Karpas-422 (cell line): ENCODE measurements around the gene GAK. TPM values are rescaled to one million over a fixed set of nuclear protein-coding genes. Genes with fewer than 3 reads are reported as not detected.

Experiments
- DNase-seq: peaks from one replicate; pipeline ENCODE4 v3.0.0-alpha.2; 2015
- H2AFZ ChIP-seq: fragments of 200-600 bp; sonication (generic); 2 replicates; pipeline ENCODE4 v1.6.1; 2014; ENCODE audit warnings: antibody characterized with exemption, low read length, mixed read lengths
- H3K27ac ChIP-seq: fragments of 200-600 bp; sonication (generic); 2 replicates; pipeline ENCODE4 v1.5.1; 2014; ENCODE audit warnings: mild to moderate bottlenecking, low read length, moderate library complexity
- H3K27me3 ChIP-seq: fragments of 200-600 bp; sonication (generic); 2 replicates; pipeline ENCODE4 v1.6.1; 2014; ENCODE audit warnings: low read length, mixed read lengths
- H3K36me3 ChIP-seq: fragments of 200-600 bp; sonication (generic); 2 replicates; pipeline ENCODE4 v1.6.1; 2014; ENCODE audit warnings: low read length, mixed read lengths; ENCODE audit not compliant: insufficient read depth
- H3K4me1 ChIP-seq: fragments of 200-600 bp; sonication (generic); 2 replicates; pipeline ENCODE4 v1.6.1; 2014; ENCODE audit warnings: mild to moderate bottlenecking, low read length, mixed read lengths
- H3K4me2 ChIP-seq: fragments of 200-600 bp; sonication (generic); 2 replicates; pipeline ENCODE4 v1.6.1; 2014; ENCODE audit warnings: low read length, low read depth, mild to moderate bottlenecking; ENCODE audit not compliant: poor library complexity, severe bottlenecking
- H3K4me3 ChIP-seq: fragments of 200-600 bp; sonication (generic); 2 replicates; pipeline ENCODE4 v1.5.1; 2014; ENCODE audit warnings: mild to moderate bottlenecking, antibody characterized with exemption, low read length, mixed read lengths
- H3K79me2 ChIP-seq: fragments of 200-600 bp; sonication (generic); 2 replicates; pipeline ENCODE4 v1.6.1; 2014; ENCODE audit warnings: mild to moderate bottlenecking, low read length, mixed read lengths
- H3K9ac ChIP-seq: fragments of 200-600 bp; sonication (generic); 2 replicates; pipeline ENCODE4 v1.6.0; 2014; ENCODE audit warnings: low read length
- H3K9me2 ChIP-seq: fragments of 200-600 bp; sonication (generic), shearing (Covaris generic); replicated peaks from 2 replicates; pipeline ENCODE4 v1.6.0; 2014; ENCODE audit warnings: mild to moderate bottlenecking, low read length, moderate library complexity; ENCODE audit not compliant: insufficient read depth
- H3K9me3 ChIP-seq: fragments of 300-700, 200-600 bp; sonication (generic); 2 replicates; pipeline ENCODE4 v1.6.1; 2014; ENCODE audit warnings: low read length, mixed read lengths
- H4K20me1 ChIP-seq: fragments of 200-600 bp; sonication (generic); 2 replicates; pipeline ENCODE4 v1.6.1; 2014; ENCODE audit warnings: mild to moderate bottlenecking, antibody characterized with exemption, low read length, low read depth; ENCODE audit not compliant: insufficient read depth
- total RNA-seq: library from RNA; depleted of rRNA; stranded (reverse); fragments of >200 nt; shearing (Covaris generic); gene quantifications from 2 replicates; pipeline ENCODE4 v1.2.3, GENCODE V29; 2014; ENCODE audit warnings: low replicate concordance

Gene GAK
- total RNA-seq, 1 experiment from 2014 or later, result 48.8 TPM

DNA sequence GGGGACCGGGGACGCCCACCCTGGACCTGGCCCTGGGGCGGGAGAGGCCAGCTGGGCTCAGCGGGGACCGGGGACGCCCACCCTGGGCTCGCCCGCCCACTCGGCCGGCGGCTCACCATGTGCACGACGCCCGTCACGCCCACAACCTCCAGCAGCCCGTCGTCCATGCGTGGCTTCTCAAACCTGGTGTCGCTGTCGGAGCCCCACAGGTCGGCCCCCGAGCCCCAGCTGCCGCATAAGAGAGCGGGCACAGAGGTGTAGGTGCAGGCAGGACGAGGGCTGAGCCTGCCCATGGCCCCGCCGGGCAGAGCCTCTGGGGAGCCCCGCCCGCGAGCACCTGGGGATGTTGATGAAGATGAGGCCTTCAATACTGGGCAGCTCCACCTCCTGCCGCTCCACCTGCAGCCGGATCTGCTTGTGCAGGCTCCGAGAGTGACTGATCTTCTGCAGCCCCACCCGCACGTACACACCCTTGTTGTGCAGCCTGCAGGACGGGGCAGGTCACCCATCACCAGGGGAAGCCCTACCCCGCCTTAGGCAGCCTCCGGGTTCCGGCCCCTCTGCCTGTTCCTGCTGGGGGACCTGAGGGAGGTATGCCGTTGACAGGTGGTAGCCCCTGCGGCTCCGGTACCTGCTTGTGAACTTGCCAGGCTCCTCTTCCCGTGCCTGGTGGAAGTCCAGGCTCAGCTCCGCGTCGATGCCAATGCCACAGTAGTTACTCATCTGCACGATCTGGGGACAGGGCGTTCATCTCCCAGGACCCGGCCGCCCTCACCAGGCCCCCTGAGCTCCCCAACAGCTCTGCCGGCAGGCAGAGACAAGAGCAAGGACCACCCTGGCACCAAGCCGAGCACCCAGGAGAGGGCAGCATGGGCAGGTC is 29.5 kb upstream of the GAK start:
- Histone ChIP-seq H3K27ac (no peak overlapping the region), H3K36me3 (no peaks in the 10 kb centered on the region), H3K4me3 (no peak overlapping the region), H3K9me3 (no peaks in the 10 kb centered on the region), H3K4me2 (no peak overlapping the region), H4K20me1 (no peaks in the 10 kb centered on the region), H3K27me3 (no peaks in the 10 kb centered on the region), H2AFZ (no peak overlapping the region), H3K9ac (no peak overlapping the region), H3K79me2 (no peaks in the 10 kb centered on the region), H3K4me1 (no peaks in the 10 kb centered on the region), H3K9me2 (no peaks in the 10 kb centered on the region)
- DNase-seq, result no peak

DNA sequence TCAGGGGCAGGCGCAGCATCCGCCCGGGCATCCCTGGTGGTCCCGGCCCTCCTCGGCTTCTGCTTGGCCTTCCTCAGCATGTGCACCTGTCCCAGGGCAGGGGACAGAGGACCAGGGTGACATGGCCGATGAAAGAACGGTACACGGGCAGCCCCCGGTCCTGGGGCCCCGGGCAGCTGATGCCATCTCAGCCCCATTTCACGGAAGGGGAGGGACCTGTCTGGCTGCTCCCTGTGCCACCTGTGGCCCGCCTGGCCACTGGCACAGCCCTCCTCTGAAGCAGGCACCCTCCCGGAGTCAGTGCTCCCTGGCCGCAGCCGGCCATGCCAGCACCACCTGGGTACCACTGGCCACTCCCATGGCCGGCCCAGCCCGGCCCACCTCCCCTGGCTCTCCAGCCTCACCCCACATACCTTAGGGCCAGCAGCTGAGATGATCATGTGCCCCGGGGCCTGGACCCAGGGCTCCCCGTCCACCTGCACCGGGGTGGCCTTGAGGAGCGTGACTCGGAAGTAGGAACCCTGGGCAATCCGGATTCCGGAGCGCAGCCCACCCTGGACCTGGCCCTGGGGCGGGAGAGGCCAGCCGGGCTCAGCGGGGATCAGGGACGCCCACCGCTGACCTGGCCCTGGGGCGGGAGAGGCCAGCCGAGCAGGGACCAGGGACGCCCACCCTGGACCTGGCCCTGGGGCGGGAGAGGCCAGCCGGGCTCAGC is 28.7 kb upstream of the GAK start:
- H3K27me3 ChIP-seq, result no peaks in the 10 kb centered on the region

DNA sequence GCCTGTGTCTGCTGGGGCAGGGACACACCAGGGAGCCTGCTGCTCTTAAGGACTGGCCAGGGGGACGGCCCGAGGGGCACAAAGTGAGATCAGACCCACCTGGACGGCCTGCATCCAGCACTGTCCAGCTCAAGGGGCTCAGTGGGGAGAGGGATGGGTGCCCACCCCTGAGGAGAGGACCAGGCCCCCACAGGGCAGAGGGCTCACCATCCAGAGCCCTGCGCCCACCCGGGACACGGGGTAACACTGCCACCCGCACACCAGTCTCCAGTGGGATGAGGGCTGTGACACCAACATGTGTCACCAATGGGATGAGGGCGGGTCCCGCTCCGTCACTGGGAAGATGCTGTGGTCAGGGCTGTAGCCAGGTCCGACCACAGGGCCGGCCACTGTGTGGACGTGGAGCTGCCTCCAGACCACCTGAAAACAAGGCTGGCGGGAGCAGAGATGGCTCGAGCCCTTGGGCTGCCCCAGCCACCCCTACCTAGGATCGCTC is 28.1 kb upstream of the GAK start:
- Histone ChIP-seq H3K9me3 (no peaks in the 10 kb centered on the region), H3K79me2 (no peaks in the 10 kb centered on the region), H3K4me3 (no peak overlapping the region), H3K9me2 (no peaks in the 10 kb centered on the region), H3K27ac (no peak overlapping the region), H3K4me1 (no peaks in the 10 kb centered on the region), H3K9ac (no peak overlapping the region), H3K27me3 (no peaks in the 10 kb centered on the region), H3K4me2 (no peak overlapping the region), H4K20me1 (no peaks in the 10 kb centered on the region), H3K36me3 (no peaks in the 10 kb centered on the region), H2AFZ (no peak overlapping the region)
- DNase-seq, result no peak

More for the DNA sequence above, 28.7 kb upstream of the GAK start:
- no peak for DNase-seq
- Histone ChIP-seq H3K9me2 (no peaks in the 10 kb centered on the region), H4K20me1 (no peaks in the 10 kb centered on the region), H3K79me2 (no peaks in the 10 kb centered on the region), H3K36me3 (no peaks in the 10 kb centered on the region), H3K9me3 (no peaks in the 10 kb centered on the region), H3K4me2 (no peak overlapping the region), H3K4me3 (no peak overlapping the region), H3K27ac (no peak overlapping the region), H3K9ac (no peak overlapping the region), H3K4me1 (no peaks in the 10 kb centered on the region), H2AFZ (no peak overlapping the region)

DNA sequence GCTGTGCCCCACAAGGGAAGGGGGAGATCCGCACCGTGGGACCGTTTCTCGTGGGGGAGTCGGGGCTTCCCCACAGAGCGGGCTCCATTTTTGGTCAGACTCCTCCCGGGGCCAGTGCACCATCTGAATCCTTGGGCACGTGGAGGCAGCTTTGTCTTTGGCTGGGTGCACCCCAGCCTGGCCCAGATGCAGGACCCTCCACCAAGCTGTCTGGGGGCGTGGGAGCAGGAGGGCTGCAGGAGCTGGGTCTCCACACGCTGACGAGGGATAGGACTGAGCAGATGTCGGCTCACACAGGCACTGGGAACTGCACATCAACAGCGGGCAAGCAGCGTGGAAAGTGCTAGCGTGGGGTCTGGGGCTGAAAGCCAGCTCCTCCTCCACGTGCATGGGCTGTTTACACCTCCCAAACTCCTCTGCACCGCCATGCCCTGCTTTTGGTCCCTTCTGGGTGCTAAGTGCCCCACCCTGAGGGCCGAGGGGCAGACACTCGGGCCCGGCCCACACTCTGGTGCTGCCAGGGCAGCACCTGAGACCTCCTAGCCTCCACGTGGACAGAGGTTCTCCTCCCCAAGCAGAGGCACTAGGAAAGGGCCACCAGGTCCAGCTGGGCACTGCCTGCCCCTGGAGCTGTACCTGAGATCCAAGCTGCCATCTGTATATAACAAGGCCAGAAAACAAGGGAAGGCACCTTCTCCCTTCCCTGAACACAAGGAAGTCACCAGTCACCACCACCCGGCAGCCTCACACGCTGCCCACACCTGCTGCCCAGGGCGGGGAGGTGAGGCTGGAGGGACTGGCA is 27.4 kb upstream of the GAK start:
- Histone ChIP-seq H3K4me3 (no peak overlapping the region), H3K4me2 (no peak overlapping the region), H3K9me2 (no peaks in the 10 kb centered on the region), H2AFZ (no peak overlapping the region), H3K27me3 (no peaks in the 10 kb centered on the region), H3K9me3 (no peaks in the 10 kb centered on the region), H3K27ac (no peak overlapping the region), H3K79me2 (no peaks in the 10 kb centered on the region), H3K9ac (no peak overlapping the region), H3K36me3 (no peaks in the 10 kb centered on the region), H3K4me1 (no peaks in the 10 kb centered on the region), H4K20me1 (no peaks in the 10 kb centered on the region)
- no peak for DNase-seq

DNA sequence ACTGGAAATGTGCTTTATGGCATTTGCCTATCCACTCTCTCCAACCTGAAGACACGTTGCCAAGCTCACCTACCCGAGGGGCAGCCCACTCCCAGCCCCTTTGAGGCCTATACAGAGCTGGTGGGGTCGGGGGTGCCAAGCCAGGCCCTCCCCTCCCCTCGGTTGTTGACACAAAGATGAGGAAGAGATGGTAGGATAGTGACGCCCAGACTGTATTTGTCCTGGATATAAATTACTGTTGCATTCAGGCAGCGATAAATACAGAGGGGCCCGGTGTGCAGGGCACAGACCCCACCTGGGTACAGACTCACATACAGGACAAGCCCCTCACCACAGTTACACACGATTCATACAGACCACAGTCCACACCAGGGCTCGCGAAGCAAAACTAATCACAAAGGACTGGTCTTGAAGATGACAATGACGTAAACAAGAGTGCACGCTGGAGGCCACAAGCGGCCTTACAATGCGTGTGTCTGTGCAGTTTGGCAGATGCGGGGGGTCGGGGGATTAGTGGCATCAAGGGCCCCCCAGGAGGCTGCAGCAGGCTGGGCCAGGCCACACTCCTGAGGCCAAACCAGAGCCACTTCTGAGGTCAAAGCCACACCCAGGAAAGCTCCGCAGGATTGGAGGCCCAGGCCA is 26.7 kb upstream of the GAK start:
- no peaks in the 10 kb centered on the region for H3K36me3 ChIP-seq
- H3K9ac ChIP-seq, result no peak overlapping the region
- no peaks in the 10 kb centered on the region for H4K20me1 ChIP-seq
- no peak overlapping the region for H3K27ac ChIP-seq
- no peaks in the 10 kb centered on the region for H3K4me1 ChIP-seq
- no peak for DNase-seq
- H3K79me2 ChIP-seq, result no peaks in the 10 kb centered on the region
- no peak overlapping the region for H2AFZ ChIP-seq
- H3K27me3 ChIP-seq, result no peaks in the 10 kb centered on the region
- H3K9me2 ChIP-seq, result no peaks in the 10 kb centered on the region
- H3K4me3 ChIP-seq, result no peak overlapping the region
- no peak overlapping the region for H3K4me2 ChIP-seq
- H3K9me3 ChIP-seq, result no peaks in the 10 kb centered on the region

DNA sequence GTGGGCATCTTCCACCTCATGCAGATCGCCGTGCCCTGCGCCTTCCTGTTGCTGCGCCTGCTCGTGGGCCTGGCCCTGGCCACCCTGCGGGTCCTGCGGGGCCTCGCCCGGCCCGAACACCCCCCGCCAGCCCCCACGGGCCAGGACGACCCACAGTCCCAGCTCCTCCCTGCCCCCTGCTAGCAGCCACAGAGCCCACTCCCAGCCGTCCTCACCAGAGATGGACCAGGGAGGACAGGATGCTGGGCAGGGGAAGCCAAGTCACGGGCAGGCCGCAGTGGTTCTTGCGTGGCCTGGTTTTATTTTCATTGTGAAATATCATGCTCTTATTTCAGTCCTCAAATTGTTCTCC is 26.2 kb upstream of the GAK start:
- H3K9ac ChIP-seq, result no peak overlapping the region
- H3K27me3 ChIP-seq, result no peaks in the 10 kb centered on the region
- DNase-seq, result no peak
- H3K4me2 ChIP-seq, result no peak overlapping the region
- no peaks in the 10 kb centered on the region for H3K9me3 ChIP-seq
- no peak overlapping the region for H2AFZ ChIP-seq
- H3K4me3 ChIP-seq, result no peak overlapping the region
- no peaks in the 10 kb centered on the region for H3K36me3 ChIP-seq
- H3K9me2 ChIP-seq, result no peaks in the 10 kb centered on the region
- no peaks in the 10 kb centered on the region for H3K4me1 ChIP-seq
- no peak overlapping the region for H3K27ac ChIP-seq
- H3K79me2 ChIP-seq, result no peaks in the 10 kb centered on the region
- no peaks in the 10 kb centered on the region for H4K20me1 ChIP-seq

DNA sequence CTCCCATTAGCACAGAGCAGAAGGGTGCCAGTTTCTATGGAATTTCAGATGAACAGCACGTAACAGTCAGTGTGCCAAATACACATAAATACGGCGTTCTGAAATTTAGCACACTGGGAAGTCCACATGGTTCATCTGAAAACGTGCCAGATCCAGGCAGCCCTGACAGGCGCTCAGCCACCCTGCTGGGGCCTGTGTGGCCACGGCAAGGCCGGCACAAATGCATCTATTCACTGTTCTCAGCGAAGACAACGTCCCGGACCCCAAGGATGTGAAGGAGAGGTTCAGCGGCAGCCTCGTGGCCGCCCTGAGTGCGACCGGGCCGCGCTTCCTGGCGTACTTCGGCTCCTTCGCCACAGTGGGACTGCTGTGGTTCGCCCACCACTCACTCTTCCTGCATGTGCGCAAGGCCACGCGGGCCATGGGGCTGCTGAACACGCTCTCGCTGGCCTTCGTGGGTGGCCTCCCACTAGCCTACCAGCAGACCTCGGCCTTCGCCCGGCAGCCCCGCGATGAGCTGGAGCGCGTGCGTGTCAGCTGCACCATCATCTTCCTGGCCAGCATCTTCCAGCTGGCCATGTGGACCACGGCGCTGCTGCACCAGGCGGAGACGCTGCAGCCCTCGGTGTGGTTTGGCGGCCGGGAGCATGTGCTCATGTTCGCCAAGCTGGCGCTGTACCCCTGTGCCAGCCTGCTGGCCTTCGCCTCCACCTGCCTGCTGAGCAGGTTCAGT is 25.6 kb upstream of the GAK start:
- no peak overlapping the region for H3K27ac ChIP-seq
- H3K27me3 ChIP-seq, result no peaks in the 10 kb centered on the region
- H3K9ac ChIP-seq, result no peak overlapping the region
- no peak overlapping the region for H2AFZ ChIP-seq
- no peaks in the 10 kb centered on the region for H4K20me1 ChIP-seq
- no peak overlapping the region for H3K4me3 ChIP-seq
- DNase-seq, result no peak
- no peaks in the 10 kb centered on the region for H3K36me3 ChIP-seq
- no peaks in the 10 kb centered on the region for H3K9me3 ChIP-seq
- no peak overlapping the region for H3K4me2 ChIP-seq
- H3K4me1 ChIP-seq, result no peaks in the 10 kb centered on the region
- no peaks in the 10 kb centered on the region for H3K79me2 ChIP-seq
- no peaks in the 10 kb centered on the region for H3K9me2 ChIP-seq
